IMR-90 (cell line): ENCODE results near the gene NOSTRIN. TPM values are rescaled to one million over a fixed set of nuclear protein-coding genes. Genes with fewer than 3 reads are reported as not detected.

Experiments
- ATAC-seq: fragments of 200-7000 bp; cut with Tn5 transposase; 2 replicates; pipeline ENCODE4 v1.9.1; 2020; ENCODE audit warnings: low read depth, mild to moderate bottlenecking, moderate library complexity
- BruUV-seq: library from RNA; stranded (reverse); fragments of 400-500 nt; replicated peaks from 2 replicates; lab custom pipeline; 2021; lab: Mats Ljungman, UMichigan
- CTCF ChIA-PET: fragments of 300-600 bp; formaldehyde crosslinking; extraction: SDS; loops from one replicate; lab custom pipeline; 2021; ENCODE audit warnings: antibody characterized with exemption; lab: Yijun Ruan, JAX
- POLR2A ChIA-PET: fragments of 300-600 bp; sonication (Branson Sonifier 250); formaldehyde crosslinking; loops from one replicate; lab custom pipeline; 2022; ENCODE audit warnings: antibody characterized with exemption; ENCODE audit not compliant: unreplicated experiment; lab: Charles Lee
- DNase-seq: peaks from one replicate; pipeline ENCODE4 v3.0.0; 2013
- H2AFZ ChIP-seq: replicated peaks from 2 replicates; pipeline ENCODE3; 2013; ENCODE audit warnings: low read length, mild to moderate bottlenecking; ENCODE audit not compliant: poor library complexity
- H2AK5ac ChIP-seq: 2 replicates; pipeline ENCODE4 v1.6.1; 2013; ENCODE audit warnings: low read depth, low read length, inconsistent platforms
- H2AK9ac ChIP-seq: replicated peaks from 2 replicates; pipeline ENCODE3; 2013; ENCODE audit warnings: mild to moderate bottlenecking, low read depth, low read length, moderate library complexity; ENCODE audit not compliant: poor library complexity
- H2BK120ac ChIP-seq: 2 replicates; pipeline ENCODE4 v1.6.1; 2013; ENCODE audit warnings: low read depth, low read length, inconsistent platforms
- H2BK15ac ChIP-seq: 3 replicates; pipeline ENCODE4 v1.6.1; 2013; ENCODE audit warnings: low read depth, low read length, inconsistent platforms
- H2BK20ac ChIP-seq: 2 replicates; pipeline ENCODE4 v1.6.1; 2013; ENCODE audit warnings: low read depth, mild to moderate bottlenecking, inconsistent platforms, low read length, moderate library complexity
- H2BK5ac ChIP-seq: 2 replicates; pipeline ENCODE4 v1.6.1; 2013; ENCODE audit warnings: mild to moderate bottlenecking, low read depth, low read length, inconsistent platforms; ENCODE audit not compliant: poor library complexity, severe bottlenecking
- H3K14ac ChIP-seq: replicated peaks from 2 replicates; pipeline ENCODE4 v1.6.1; 2013; ENCODE audit warnings: low read depth, low read length, inconsistent platforms
- H3K18ac ChIP-seq: 2 replicates; pipeline ENCODE4 v1.6.1; 2013; ENCODE audit warnings: low read depth, low read length, control low read depth
- H3K23ac ChIP-seq: 2 replicates; pipeline ENCODE4 v1.6.1; 2013; ENCODE audit warnings: low read depth, low read length, inconsistent platforms
- H3K27ac ChIP-seq: 2 replicates; pipeline ENCODE4 v1.5.1; 2013; ENCODE audit warnings: mild to moderate bottlenecking, control low read depth, low read length; ENCODE audit not compliant: insufficient read depth
- H3K27me3 ChIP-seq: 2 replicates; pipeline ENCODE4 v1.6.1; 2013; ENCODE audit warnings: low read length; ENCODE audit not compliant: control insufficient read depth, insufficient read depth
- H3K36me3 ChIP-seq: 2 replicates; pipeline ENCODE4 v1.6.1; 2013; ENCODE audit warnings: low read length, mixed read lengths; ENCODE audit not compliant: control insufficient read depth, insufficient read depth
- H3K4ac ChIP-seq: 2 replicates; pipeline ENCODE4 v1.6.1; 2013; ENCODE audit warnings: low read depth, low read length, inconsistent platforms
- H3K4me1 ChIP-seq: 2 replicates; pipeline ENCODE4 v1.6.1; 2013; ENCODE audit warnings: low read length, mixed read lengths; ENCODE audit not compliant: control insufficient read depth, insufficient read depth
- H3K4me2 ChIP-seq: 2 replicates; pipeline ENCODE4 v1.6.1; 2013; ENCODE audit warnings: low read depth, mild to moderate bottlenecking, control low read depth, low read length, moderate library complexity
- H3K4me3 ChIP-seq: 2 replicates; pipeline ENCODE4 v1.5.1; 2013; ENCODE audit warnings: low read depth, mild to moderate bottlenecking, control low read depth, low read length, moderate library complexity; ENCODE audit not compliant: insufficient read depth
- H3K56ac ChIP-seq: 2 replicates; pipeline ENCODE4 v1.6.1; 2013; ENCODE audit warnings: low read length, inconsistent platforms; ENCODE audit not compliant: insufficient read depth; ENCODE audit errors: extremely low read depth
- H3K79me1 ChIP-seq, 2 experiments: 2 replicates each; pipeline ENCODE4 v1.6.1; 2013; ENCODE audit warnings: low read length in 2 of 2, inconsistent platforms in 1 of 2, low read depth in 1 of 2
- H3K9ac ChIP-seq: 2 replicates; pipeline ENCODE4 v1.6.1; 2013; ENCODE audit warnings: low read depth, low read length, control low read depth
- H3K9me1 ChIP-seq: 2 replicates; pipeline ENCODE4 v1.6.1; 2013; ENCODE audit warnings: low read length, inconsistent platforms; ENCODE audit not compliant: insufficient read depth
- H3K9me3 ChIP-seq: 2 replicates; pipeline ENCODE4 v1.6.1; 2013; ENCODE audit warnings: low read length; ENCODE audit not compliant: control insufficient read depth, insufficient read depth
- H4K20me1 ChIP-seq: 2 replicates; pipeline ENCODE4 v1.6.1; 2013; ENCODE audit warnings: low read length, inconsistent platforms; ENCODE audit not compliant: insufficient read depth
- H4K5ac ChIP-seq: 2 replicates; pipeline ENCODE4 v1.6.1; 2013; ENCODE audit warnings: mild to moderate bottlenecking, low read depth, low read length, control low read depth
- H4K8ac ChIP-seq, 2 experiments: 2 replicates each; pipeline ENCODE4 v1.6.1; 2013; ENCODE audit warnings: low read depth in 2 of 2, low read length in 2 of 2, control low read depth in 1 of 2, inconsistent platforms in 1 of 2
- H4K91ac ChIP-seq: 2 replicates; pipeline ENCODE4 v1.6.1; 2013; ENCODE audit warnings: low read depth, low read length, inconsistent platforms; ENCODE audit not compliant: insufficient read depth
- BHLHE40 ChIP-seq: fragments of 150-350 bp; IDR thresholded peaks from 2 replicates; pipeline ENCODE4 v1.6.1; 2016; ENCODE audit warnings: mild to moderate bottlenecking, low read depth, low read length
- MAFK ChIP-seq: IDR thresholded peaks from 2 replicates; pipeline ENCODE4 v1.6.1; 2012; ENCODE audit warnings: low read depth, low read length, improper control_type of control experiment
- POLR2A ChIP-seq: IDR thresholded peaks from 2 replicates; pipeline ENCODE4 v1.6.1; 2012; ENCODE audit warnings: mild to moderate bottlenecking, low read depth, low read length
- RFX5 ChIP-seq: IDR thresholded peaks from 2 replicates; pipeline ENCODE4 v1.8.0; 2012; ENCODE audit warnings: low read depth, mild to moderate bottlenecking, low read length, moderate library complexity
- SMC3 ChIP-seq: fragments of 150-350 bp; IDR thresholded peaks from 2 replicates; pipeline ENCODE4 v1.6.1; 2016; ENCODE audit warnings: low read depth, mild to moderate bottlenecking, antibody characterized with exemption, low read length, moderate library complexity
- WGBS, 2 experiments: methylation state at CpG; one replicate each; pipeline versions ENCODE4 v1.1.5 to v1.1.7; 2013; ENCODE audit warnings: missing lambda C conversion rate in 2 of 2; ENCODE audit not compliant: insufficient read length in 1 of 2; ENCODE audit errors: extremely low coverage in 2 of 2; 5-methylcytosine and 5-hydroxymethylcytosine counted together
- dilution Hi-C: fragments of 300-500 bp; cut with HindIII; formaldehyde crosslinking; loops from one replicate; pipeline ENCODE4 v1.14.3; 2018; ENCODE audit warnings: low sequenced_read_pairs; ENCODE audit not compliant: unreplicated experiment
- in situ Hi-C: fragments of 300-500 bp; cut with MboI; formaldehyde crosslinking; loops from 3 replicates; pipeline ENCODE4 v1.14.3; 2019; ENCODE audit warnings: low sequenced_read_pairs, inconsistent platforms, mixed read lengths
- intact Hi-C: fragments of 100-400 bp; cut with micrococcal nuclease; formaldehyde crosslinking; loops from 2 replicates; pipeline ENCODE4 v1.10.0; 2022
- polyA plus RNA-seq, 3 experiments: library from polyadenylated mRNA; depleted of rRNA; stranded (reverse); fragments of >200 nt; gene quantifications; 2 replicates each; pipeline ENCODE4 v1.2.3, GENCODE V29; 2012; ENCODE audit warnings: low replicate concordance in 1 of 3
- total RNA-seq: library from RNA; depleted of rRNA; stranded (reverse); fragments of >200 nt; gene quantifications from 2 replicates; pipeline ENCODE4 v1.2.3, GENCODE V29; 2012
- TF ChIP-seq, protein P1 (sequence below): fragments of 150-350 bp; IDR thresholded peaks from 2 replicates; pipeline ENCODE4 v1.6.1; 2016; ENCODE audit warnings: low read depth, mild to moderate bottlenecking, low read length, moderate library complexity, borderline replicate concordance

NOSTRIN gene
- total and polyA plus RNA-seq, 2 of the 4 experiments (the other 2 are of a cell fraction) = 0.15 to 0.18 TPM

DNA sequence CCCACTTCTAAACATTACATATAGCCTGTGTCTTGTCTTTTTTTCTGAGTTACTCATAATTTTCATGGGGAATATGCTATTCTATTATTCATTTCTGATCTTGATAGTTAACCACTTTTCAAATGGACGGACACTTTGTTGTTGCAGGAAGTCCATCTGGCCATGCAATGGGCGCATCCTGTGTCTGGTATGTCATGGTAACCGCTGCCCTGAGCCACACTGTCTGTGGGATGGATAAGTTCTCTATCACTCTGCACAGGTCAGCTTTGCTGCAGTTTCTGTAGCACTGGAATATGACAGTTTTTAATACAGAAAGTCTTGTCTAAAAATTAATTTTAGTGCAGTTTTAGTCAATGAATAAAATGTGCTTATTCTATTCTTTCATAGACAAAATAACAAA, 101.9 kb downstream of the NOSTRIN start:
- no peak overlapping the region for H3K23ac ChIP-seq
- H3K9me1 ChIP-seq = no peaks in the 10 kb centered on the region; the same call in 1 of the 2 replicates
- H4K20me1 ChIP-seq = no peaks in the 10 kb centered on the region
- no peak overlapping the region for H4K8ac ChIP-seq
- H3K27ac ChIP-seq = no peak overlapping the region
- H3K9ac ChIP-seq = no peak overlapping the region
- no peak overlapping the region for H4K91ac ChIP-seq
- H2BK20ac ChIP-seq = no peak overlapping the region
- H3K4ac ChIP-seq = no peak overlapping the region
- H3K18ac ChIP-seq = no peak overlapping the region
- intact Hi-C loops = no loop called here
- TF ChIP-seq RFX5 (no peak), BHLHE40 (no peak), POLR2A (no peak), SMC3 (no peak), MAFK (no peak)
- TF ChIP-seq, protein P1, sequence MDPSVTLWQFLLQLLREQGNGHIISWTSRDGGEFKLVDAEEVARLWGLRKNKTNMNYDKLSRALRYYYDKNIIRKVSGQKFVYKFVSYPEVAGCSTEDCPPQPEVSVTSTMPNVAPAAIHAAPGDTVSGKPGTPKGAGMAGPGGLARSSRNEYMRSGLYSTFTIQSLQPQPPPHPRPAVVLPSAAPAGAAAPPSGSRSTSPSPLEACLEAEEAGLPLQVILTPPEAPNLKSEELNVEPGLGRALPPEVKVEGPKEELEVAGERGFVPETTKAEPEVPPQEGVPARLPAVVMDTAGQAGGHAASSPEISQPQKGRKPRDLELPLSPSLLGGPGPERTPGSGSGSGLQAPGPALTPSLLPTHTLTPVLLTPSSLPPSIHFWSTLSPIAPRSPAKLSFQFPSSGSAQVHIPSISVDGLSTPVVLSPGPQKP = no peak
- no peaks in the 10 kb centered on the region for H3K4me1 ChIP-seq
- no peak overlapping the region for H2BK120ac ChIP-seq
- POLR2A ChIA-PET = no interaction called here
- dilution Hi-C loops = no loop called here
- H2BK5ac ChIP-seq = no peak overlapping the region
- WGBS, 2 experiments = 100% methylated on average over 1 of the region's 3 CpGs; no CpG with 5 or more reads in 1 of the 2 experiments
- H2AK9ac ChIP-seq = no peak overlapping the region
- H2AK5ac ChIP-seq = no peak overlapping the region
- no peak overlapping the region for H3K4me3 ChIP-seq
- in situ Hi-C loops = no loop called here
- no peak overlapping the region for H3K56ac ChIP-seq
- no peaks in the 10 kb centered on the region for H3K36me3 ChIP-seq
- no peak overlapping the region for H2AFZ ChIP-seq
- CTCF ChIA-PET = no interaction called here
- no peaks in the 10 kb centered on the region for H3K9me3 ChIP-seq
- H3K27me3 ChIP-seq = peaks cover 4% of the 10 kb centered on the region; the same call in 1 of the 2 replicates
- H2BK15ac ChIP-seq = no peak overlapping the region
- no peaks in the 10 kb centered on the region for H3K79me1 ChIP-seq
- DNase-seq (no peak), ATAC-seq (no peak)
- H3K4me2 ChIP-seq = no peak overlapping the region
- no peak overlapping the region for H3K14ac ChIP-seq
- no peak overlapping the region for H4K5ac ChIP-seq
- BruUV-seq = no TSS peak
